Immature natural killer cell (primary cell): ENCODE measurements around the gene TNPO1. TPM values are rescaled to one million over a fixed set of nuclear protein-coding genes. Genes with fewer than 3 reads are reported as not detected.

Experiments
- DNase-seq, 3 donors: peaks; one replicate each; pipeline ENCODE4 v3.0.0; 2022; ENCODE audit warnings: mixed read lengths in 1 of 3
- H3K27ac Mint-ChIP-seq, 6 donors: one replicate each; pipeline ENCODE4 v1.8.0; 2020; ENCODE audit warnings: mixed read lengths in 6 of 6, mild to moderate bottlenecking in 5 of 6, inconsistent platforms in 4 of 6, moderate library complexity in 3 of 6
- H3K27me3 Mint-ChIP-seq, 3 donors: one replicate each; pipeline ENCODE4 v1.8.0; 2020 to 2021; ENCODE audit warnings: low read depth in 3 of 3, mild to moderate bottlenecking in 3 of 3, mixed read lengths in 3 of 3, moderate library complexity in 3 of 3, inconsistent platforms in 1 of 3
- H3K36me3 Mint-ChIP-seq, 3 donors: one replicate each; pipeline ENCODE4 v1.8.0; 2020; ENCODE audit warnings: mixed read lengths in 3 of 3, inconsistent platforms in 2 of 3, mild to moderate bottlenecking in 2 of 3
- H3K4me1 Mint-ChIP-seq, 2 donors: one replicate each; pipeline ENCODE4 v1.8.0; 2020; ENCODE audit warnings: inconsistent platforms in 2 of 2, mild to moderate bottlenecking in 2 of 2, mixed read lengths in 2 of 2, moderate library complexity in 1 of 2
- H3K4me3 Mint-ChIP-seq, 5 donors: one replicate each; pipeline ENCODE4 v1.8.0; 2020; ENCODE audit warnings: mild to moderate bottlenecking in 5 of 5, mixed read lengths in 5 of 5, inconsistent platforms in 3 of 5, moderate library complexity in 3 of 5
- H3K9me3 Mint-ChIP-seq, 6 donors: one replicate each; pipeline ENCODE4 v1.8.0; 2020; ENCODE audit warnings: mild to moderate bottlenecking in 6 of 6, mixed read lengths in 6 of 6, inconsistent platforms in 4 of 6, moderate library complexity in 3 of 6
- polyA plus RNA-seq, 3 donors: library from polyadenylated mRNA; unstranded; fragments of 300-500 nt; fragmentation: Illumina TruSeq; gene quantifications; one replicate each; pipeline ENCODE4 v1.2.3, GENCODE V29; 2021

TNPO1 gene
- polyA plus RNA-seq, 3 donors from 2014 or later, result 40.4 to 58.8 (median 51.2) TPM

DNA sequence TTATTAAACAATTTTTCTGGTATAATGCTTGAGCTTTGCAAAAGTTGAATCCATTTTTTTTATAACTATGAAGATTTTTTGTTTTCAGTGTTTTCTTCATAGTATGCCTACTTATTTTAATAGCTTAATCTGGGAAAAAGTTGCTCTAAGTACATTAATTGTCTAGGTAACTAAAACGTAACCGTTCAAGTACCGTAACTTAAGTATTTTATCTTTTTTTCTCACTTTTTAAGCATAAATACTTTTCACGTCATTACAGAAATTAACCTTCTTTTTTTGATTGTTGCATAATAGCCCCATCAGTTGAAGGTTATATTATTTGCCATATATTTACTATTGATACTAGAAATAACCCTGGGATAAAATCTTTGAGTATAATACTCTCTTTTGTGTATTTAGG is 15.2 kb downstream of the TNPO1 start:
- no peak overlapping the region for H3K4me3 Mint-ChIP-seq
- peaks cover 0 to under 1% (median 0%) of the 10 kb centered on the region in 3 donors for H3K36me3 Mint-ChIP-seq
- no peak for DNase-seq
- H3K9me3 Mint-ChIP-seq, result no peaks in the 10 kb centered on the region
- H3K4me1 Mint-ChIP-seq, result no peaks in the 10 kb centered on the region
- no peaks in the 10 kb centered on the region for H3K27me3 Mint-ChIP-seq
- H3K27ac Mint-ChIP-seq, result no peak overlapping the region

DNA sequence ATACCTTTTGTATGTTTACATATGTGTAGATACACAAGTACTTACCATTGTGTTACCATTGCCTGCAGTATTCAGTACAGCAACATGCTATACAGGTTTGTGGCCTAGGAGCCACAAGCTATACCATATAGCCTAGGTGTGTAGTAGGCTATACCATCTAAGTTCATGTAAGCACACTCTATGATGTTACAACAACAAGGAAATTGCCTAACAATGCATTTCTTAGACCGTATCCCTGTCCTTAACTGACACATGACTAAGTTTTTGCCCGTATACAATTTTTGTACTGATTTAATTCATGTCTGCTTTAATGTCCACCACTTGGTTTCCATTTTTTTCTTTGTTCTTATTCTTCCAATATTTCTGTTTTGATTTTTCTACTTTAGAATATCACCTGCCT is 18.5 kb downstream of the TNPO1 start:
- Mint-ChIP-seq H3K27ac (no peak overlapping the region), H3K27me3 (no peaks in the 10 kb centered on the region), H3K36me3 (peaks cover 0 to 3% (median 0%) of the 10 kb centered on the region in 3 donors), H3K9me3 (no peaks in the 10 kb centered on the region), H3K4me3 (no peak overlapping the region), H3K4me1 (no peaks in the 10 kb centered on the region)
- no peak for DNase-seq

- DNase-seq, result no peak
- no peaks in the 10 kb centered on the region for H3K9me3 Mint-ChIP-seq
- no peak overlapping the region for H3K27ac Mint-ChIP-seq
- no peaks in the 10 kb centered on the region for H3K27me3 Mint-ChIP-seq
- no peak overlapping the region for H3K4me3 Mint-ChIP-seq
- H3K4me1 Mint-ChIP-seq, result no peaks in the 10 kb centered on the region
- H3K36me3 Mint-ChIP-seq, result peaks cover 0 to 3% (median 0%) of the 10 kb centered on the region in 3 donors
Observed at GRCh38 chr5:72835633-72836032, 19.2 kb downstream of the TNPO1 start.

- H3K27ac Mint-ChIP-seq, result no peak overlapping the region
Observed at GRCh38 chr5:72836810-72837209, 20.3 kb downstream of the TNPO1 start.

GRCh38 chr5:72837524-72838096 is 21.1 kb downstream of the TNPO1 start:
- Mint-ChIP-seq H3K36me3 (peaks cover 0 to 3% (median 0%) of the 10 kb centered on the region in 3 donors), H3K9me3 (no peaks in the 10 kb centered on the region), H3K27ac (no peak overlapping the region), H3K4me1 (peaks cover 0 to 1% of the 10 kb centered on the region in 2 donors), H3K27me3 (no peaks in the 10 kb centered on the region), H3K4me3 (no peak overlapping the region)
- no peak for DNase-seq

More at GRCh38 chr5:72836810-72837209, 20.3 kb downstream of the TNPO1 start:
- Mint-ChIP-seq H3K4me1 (no peaks in the 10 kb centered on the region), H3K27me3 (no peaks in the 10 kb centered on the region), H3K9me3 (no peaks in the 10 kb centered on the region), H3K36me3 (peaks cover 0 to 3% (median 0%) of the 10 kb centered on the region in 3 donors), H3K4me3 (no peak overlapping the region)
- DNase-seq, result no peak

DNA sequence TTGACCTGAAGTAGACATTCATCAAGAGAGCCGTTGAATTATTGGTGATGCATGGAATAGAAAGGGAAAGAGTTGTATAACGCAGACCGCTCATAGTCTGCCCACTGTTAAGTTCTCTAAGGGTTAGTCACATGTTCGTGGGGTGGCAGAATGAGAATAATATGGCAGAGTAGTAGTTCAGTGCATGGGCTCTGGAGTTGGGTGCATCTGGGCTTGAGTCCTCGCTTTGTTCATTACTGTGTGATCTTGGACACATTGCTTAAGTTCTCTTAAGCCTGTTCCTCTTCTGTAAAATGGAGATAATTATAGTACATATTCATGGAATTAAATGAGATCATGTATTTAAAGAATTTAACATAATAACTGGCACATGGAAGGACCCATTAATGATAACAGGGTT is 23.6 kb downstream of the TNPO1 start:
- peaks cover 0 to 3% (median 0%) of the 10 kb centered on the region in 3 donors for H3K36me3 Mint-ChIP-seq
- H3K9me3 Mint-ChIP-seq, result no peaks in the 10 kb centered on the region
- H3K27ac Mint-ChIP-seq, result no peak overlapping the region
- DNase-seq, result no peak
- H3K27me3 Mint-ChIP-seq, result no peaks in the 10 kb centered on the region
- peaks cover 2 to 5% of the 10 kb centered on the region in 2 donors for H3K4me1 Mint-ChIP-seq
- H3K4me3 Mint-ChIP-seq, result no peak overlapping the region

- DNase-seq, result no peak
- peaks cover 0 to 4% (median 0%) of the 10 kb centered on the region in 3 donors for H3K27me3 Mint-ChIP-seq
- H3K27ac Mint-ChIP-seq, result no peak overlapping the region
- no peaks in the 10 kb centered on the region for H3K9me3 Mint-ChIP-seq
- no peak overlapping the region for H3K4me3 Mint-ChIP-seq
- H3K36me3 Mint-ChIP-seq, result peaks cover 0 to under 1% (median 0%) of the 10 kb centered on the region in 3 donors
- H3K4me1 Mint-ChIP-seq, result peaks cover 3 to 8% of the 10 kb centered on the region in 2 donors
Observed at GRCh38 chr5:72841756-72842535, 25.5 kb downstream of the TNPO1 start.

- H3K4me3 Mint-ChIP-seq, result no peak overlapping the region
- peaks cover 0 to 7% (median 0%) of the 10 kb centered on the region in 3 donors for H3K27me3 Mint-ChIP-seq
- H3K9me3 Mint-ChIP-seq, result no peaks in the 10 kb centered on the region
- no peaks in the 10 kb centered on the region for H3K36me3 Mint-ChIP-seq
- no peak for DNase-seq
- H3K27ac Mint-ChIP-seq, result no peak overlapping the region
- H3K4me1 Mint-ChIP-seq, result peaks cover 9 to 17% of the 10 kb centered on the region in 2 donors
Observed at GRCh38 chr5:72842816-72843215, 26.4 kb downstream of the TNPO1 start.

DNA sequence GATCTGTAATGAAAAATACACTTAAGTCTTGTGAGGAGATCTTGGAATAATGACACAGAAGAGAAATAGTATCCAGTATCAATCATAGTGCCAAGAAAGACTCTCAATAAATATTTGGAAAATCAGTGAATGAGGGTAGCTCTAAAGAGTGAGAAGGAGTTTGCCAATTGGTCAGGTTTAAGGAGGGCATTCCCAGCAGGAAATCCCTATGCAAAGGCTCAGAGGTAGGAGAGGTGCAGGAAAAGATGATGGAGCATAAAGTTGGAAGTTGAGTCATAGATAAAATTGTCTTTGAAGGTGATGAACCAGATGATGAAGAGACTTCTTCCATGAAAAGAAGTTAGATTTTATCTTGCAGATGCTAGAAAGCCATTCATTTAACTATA is 27.8 kb downstream of the TNPO1 start:
- Mint-ChIP-seq H3K4me3 (no peak overlapping the region), H3K4me1 (peaks cover 18 to 25% of the 10 kb centered on the region in 2 donors)

DNA sequence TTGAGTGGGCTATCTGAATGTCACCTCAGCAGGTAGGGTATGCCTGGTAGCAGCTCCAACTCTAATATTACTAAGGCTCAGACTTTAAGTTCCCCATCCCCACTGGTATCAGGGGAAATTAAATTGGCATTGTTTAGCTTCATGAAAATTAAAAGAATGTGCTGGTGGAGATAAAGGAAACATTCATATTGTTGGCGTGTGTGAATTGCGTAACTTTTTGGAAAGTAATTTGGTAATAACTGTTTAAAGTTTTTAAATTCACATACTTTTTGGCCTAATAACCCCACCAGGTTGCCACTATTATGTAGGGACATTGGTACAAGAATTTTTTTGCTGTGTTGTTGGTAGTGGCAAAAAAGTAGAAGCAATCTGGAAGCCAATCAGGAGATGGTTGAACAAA is 29.4 kb downstream of the TNPO1 start:
- H3K4me1 Mint-ChIP-seq, result peaks cover 33 to 41% of the 10 kb centered on the region in 2 donors
- no peak overlapping the region for H3K4me3 Mint-ChIP-seq

More for the DNA sequence above, 27.8 kb downstream of the TNPO1 start:
- Mint-ChIP-seq H3K27me3 (peaks cover 8 to 16% (median 8%) of the 10 kb centered on the region in 3 donors), H3K27ac (no peak overlapping the region), H3K36me3 (no peaks in the 10 kb centered on the region), H3K9me3 (no peaks in the 10 kb centered on the region)
- DNase-seq, result no peak

DNA sequence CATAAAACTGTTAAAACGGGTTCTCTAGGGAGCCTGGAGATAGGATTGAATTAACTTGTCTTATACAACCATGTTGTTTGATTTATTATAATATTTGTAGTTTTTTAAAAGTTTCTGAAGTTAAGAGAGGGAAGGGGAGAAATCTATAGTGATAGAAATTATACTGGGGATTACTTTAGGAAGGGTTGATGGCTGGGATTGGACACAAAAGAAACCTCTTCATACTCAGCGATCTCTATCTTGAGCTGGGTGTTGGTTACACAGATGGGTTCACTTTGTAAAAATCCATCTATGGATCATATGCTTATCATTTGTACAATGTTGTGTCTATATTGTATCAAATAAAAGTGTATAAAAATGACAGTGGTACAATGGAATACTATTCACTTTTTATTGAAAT is 30.0 kb downstream of the TNPO1 start:
- no peak overlapping the region for H3K4me3 Mint-ChIP-seq
- peaks cover 8 to 18% (median 8%) of the 10 kb centered on the region in 3 donors for H3K27me3 Mint-ChIP-seq
- H3K9me3 Mint-ChIP-seq, result no peaks in the 10 kb centered on the region
- H3K4me1 Mint-ChIP-seq, result peaks cover 37 to 47% of the 10 kb centered on the region in 2 donors
- DNase-seq, result no peak
- no peak overlapping the region for H3K27ac Mint-ChIP-seq
- H3K36me3 Mint-ChIP-seq, result no peaks in the 10 kb centered on the region

More for the DNA sequence above, 29.4 kb downstream of the TNPO1 start:
- Mint-ChIP-seq H3K9me3 (no peaks in the 10 kb centered on the region), H3K27ac (no peak overlapping the region), H3K36me3 (no peaks in the 10 kb centered on the region), H3K27me3 (peaks cover 8 to 18% (median 8%) of the 10 kb centered on the region in 3 donors)
- no peak for DNase-seq

DNA sequence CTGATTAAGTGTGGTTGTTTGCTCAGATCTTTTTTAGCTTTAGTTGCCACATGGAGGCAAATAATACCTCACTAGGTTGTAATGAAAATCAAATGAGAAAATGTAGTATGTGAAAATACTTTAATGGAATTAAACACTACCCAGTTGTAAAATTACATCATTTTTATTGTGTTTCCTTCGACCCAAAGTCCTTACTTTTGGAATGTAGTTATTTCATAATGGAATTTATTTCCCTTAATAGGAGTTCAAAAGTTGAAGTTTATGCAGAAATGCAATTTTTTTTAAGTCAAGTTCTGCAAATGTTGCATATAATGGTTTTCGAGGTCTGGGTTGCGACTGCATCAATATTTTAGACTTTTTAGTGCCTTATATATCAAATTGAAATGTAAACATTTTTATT is 31.0 kb downstream of the TNPO1 start:
- Mint-ChIP-seq H3K27ac (peak overlapping the region; percentile 93 to 99 (median 96)), H3K27me3 (peaks cover 8 to 18% (median 8%) of the 10 kb centered on the region in 3 donors), H3K36me3 (no peaks in the 10 kb centered on the region), H3K4me3 (peak overlapping the region; percentile 96 to 99 (median 98)), H3K9me3 (no peaks in the 10 kb centered on the region), H3K4me1 (peaks cover 44 to 57% of the 10 kb centered on the region in 2 donors)
- no peak for DNase-seq

GRCh38 chr5:72847989-72848473 is 31.6 kb downstream of the TNPO1 start:
- peaks cover 48 to 58% of the 10 kb centered on the region in 2 donors for H3K4me1 Mint-ChIP-seq
- peaks cover 8 to 18% (median 8%) of the 10 kb centered on the region in 3 donors for H3K27me3 Mint-ChIP-seq

More at GRCh38 chr5:72847989-72848473, 31.6 kb downstream of the TNPO1 start:
- Mint-ChIP-seq H3K27ac (peak overlapping the region; percentile 93 to 99 (median 96)), H3K9me3 (no peaks in the 10 kb centered on the region), H3K36me3 (no peaks in the 10 kb centered on the region), H3K4me3 (peak overlapping the region; percentile 96 to 99 (median 98))
- peak; percentile 87 to 89 (median 87) for DNase-seq
